ENCODE measurements around the gene FADS1. TPM values are rescaled to one million over a fixed set of nuclear protein-coding genes. Genes with fewer than 3 reads are reported as not detected.

The FADS1 gene
- total and polyA plus RNA-seq, 2 donors (not counting 3 experiments of a cell fraction or from before 2014, with no cell fraction given), result 110 to 121 TPM

GRCh38 chr11:61763930-61764605 lies 52.7 kb downstream of the FADS1 start:
- POLR2A ChIA-PET, result no interaction called here
- CTCF ChIA-PET, result interaction anchor here (0.9 to 5.4 kb wide), 2 partner anchors 13 to 16 kb away, joined by 3 to 29 read pairs; no protein-coding TSS in a partner anchor

More at GRCh38 chr11:61763930-61764605, 52.7 kb downstream of the FADS1 start:
- Histone ChIP-seq H3K4me2 (ENCODE audit: insufficient read depth, low read length) (no peak overlapping the region), H4K20me1 (replicated peaks; ENCODE audit: control insufficient read depth, extremely low read depth, insufficient read depth, low read length) (no peaks in the 10 kb centered on the region), H3K9ac (replicated peaks; ENCODE audit: extremely low read depth, insufficient read depth, low read length) (no peak overlapping the region), H3K79me2 (ENCODE audit: control insufficient read depth, insufficient read depth, low read length) (no peaks in the 10 kb centered on the region), H3K27ac (ENCODE audit: insufficient read depth, low read depth, low read length) (no peak overlapping the region), H3K4me1 (ENCODE audit: control insufficient read depth, extremely low read depth, insufficient read depth, low read length) (no peaks in the 10 kb centered on the region), H3K9me1 (replicated peaks; ENCODE audit: control insufficient read depth, extremely low read depth, insufficient read depth, low read length) (no peaks in the 10 kb centered on the region), H3K27me3 (ENCODE audit: control insufficient read depth in 2 of 2, insufficient read depth in 2 of 2, low read length in 2 of 2) (peaks cover 0 to 2% of the 10 kb centered on the region in 2 experiments), H3K36me3 (ENCODE audit: control insufficient read depth in 2 of 2, extremely low read depth in 1 of 2, insufficient read depth in 2 of 2, low read length in 2 of 2) (no peaks in the 10 kb centered on the region), H3K9me3 (replicated peaks; ENCODE audit: control insufficient read depth, insufficient read depth, low read length) (no peaks in the 10 kb centered on the region), H2AFZ (ENCODE audit: low read depth, low read length) (no peak overlapping the region), H3K4me3 (replicated peaks in 1 of 3; ENCODE audit: insufficient read depth in 1 of 3, low read depth in 1 of 3, low read length in 3 of 3) (no peak overlapping the region)
- TF ChIP-seq MYC (IDR thresholded peaks at IDR 0.05; ENCODE audit: low read depth, low read length) (no peak), JUN (IDR thresholded peaks at IDR 0.05; ENCODE audit: borderline replicate concordance, insufficient read depth, insufficient read length, low read depth) (no peak), EZH2 (IDR thresholded peaks at IDR 0.05; ENCODE audit: borderline replicate concordance, low read depth, low read length, severe bottlenecking) (no peak), FOS (IDR thresholded peaks at IDR 0.05; ENCODE audit: borderline replicate concordance, insufficient read depth, low read length) (no peak), MAX (IDR thresholded peaks at IDR 0.05; ENCODE audit: insufficient read depth, insufficient read length) (no peak), CTCF (IDR thresholded peaks at IDR 0.05; ENCODE audit: extremely low read depth in 1 of 2, insufficient read depth in 1 of 2, low read depth in 1 of 2, low read length in 2 of 2) (no peak), POLR2AphosphoS5 (IDR thresholded peaks at IDR 0.05; ENCODE audit: insufficient read depth, low read depth, low read length) (no peak), GATA2 (IDR thresholded peaks at IDR 0.05; ENCODE audit: insufficient read depth, insufficient read length, low read depth, low read length) (no peak), POLR2A (IDR thresholded peaks at IDR 0.05; ENCODE audit: low read depth, low read length) (no peak)
- dilution Hi-C loops (cut with MboI; ENCODE audit: extremely low pct_ligation_motif_present, low sequenced_read_pairs) (no loop called here), intact Hi-C loops (cut with micrococcal nuclease) (no loop called here)
- no peak for FAIRE-seq
- DNase-seq (ENCODE audit: low read depth, low spot score), result no peak
- no TSS peak for BruUV-seq (replicated peaks)

Measured in endothelial cell of umbilical vein (primary cell).